Endodermal cell (in vitro differentiated cells): Measurements from ENCODE around the gene GNS. TPM values are rescaled to one million over a fixed set of nuclear protein-coding genes. Genes with fewer than 3 reads are reported as not detected.

Source experiments
- DNase-seq: peaks from one replicate; pipeline ENCODE4 v3.0.0-alpha.2; 2017
- H3K27ac ChIP-seq: 2 replicates; pipeline ENCODE4 v1.5.1; 2013; ENCODE audit warnings: mild to moderate bottlenecking, low read depth, low read length, moderate library complexity
- H3K27me3 ChIP-seq: 2 replicates; pipeline ENCODE4 v1.6.1; 2013; ENCODE audit warnings: mild to moderate bottlenecking, low read length, moderate library complexity; ENCODE audit not compliant: insufficient read depth, control insufficient read depth, poor library complexity, severe bottlenecking
- H3K36me3 ChIP-seq: 2 replicates; pipeline ENCODE4 v1.7.0; 2013; ENCODE audit warnings: mild to moderate bottlenecking, low read length, moderate library complexity; ENCODE audit not compliant: control insufficient read depth, insufficient read depth
- H3K4me1 ChIP-seq: one replicate; pipeline ENCODE4 v1.7.0; 2013; ENCODE audit warnings: low read length; ENCODE audit not compliant: control insufficient read depth, insufficient read depth
- H3K4me3 ChIP-seq: 2 replicates; pipeline ENCODE4 v1.5.1; 2013; ENCODE audit warnings: mild to moderate bottlenecking, low read length, moderate library complexity
- H3K9ac ChIP-seq: 2 replicates; pipeline ENCODE4 v1.6.1; 2013; ENCODE audit warnings: mild to moderate bottlenecking, low read length, moderate library complexity; ENCODE audit not compliant: poor library complexity, severe bottlenecking; ENCODE audit errors: extremely low read depth
- H3K9me3 ChIP-seq: 2 replicates; pipeline ENCODE4 v1.6.1; 2013; ENCODE audit warnings: mild to moderate bottlenecking, low read length, moderate library complexity; ENCODE audit not compliant: control insufficient read depth
- H3K27ac Mint-ChIP-seq: 2 replicates; pipeline ENCODE4 v1.8.0; 2020; ENCODE audit warnings: mixed read lengths
- H3K27me3 Mint-ChIP-seq: 2 replicates; pipeline ENCODE4 v1.8.0; 2021; ENCODE audit warnings: mild to moderate bottlenecking, mixed read lengths; ENCODE audit not compliant: insufficient read depth
- H3K36me3 Mint-ChIP-seq: 2 replicates; pipeline ENCODE4 v1.8.0; 2020; ENCODE audit warnings: low read depth, mixed read lengths
- H3K4me1 Mint-ChIP-seq: 2 replicates; pipeline ENCODE4 v1.8.0; 2020; ENCODE audit warnings: mixed read lengths
- H3K4me3 Mint-ChIP-seq: 2 replicates; pipeline ENCODE4 v1.8.0; 2020; ENCODE audit warnings: mild to moderate bottlenecking, moderate library complexity, mixed read lengths
- H3K9me3 Mint-ChIP-seq: 2 replicates; pipeline ENCODE4 v1.8.0; 2020; ENCODE audit warnings: mild to moderate bottlenecking, mixed read lengths
- CTCF ChIP-seq: fragments of 200-600 bp; sonication (generic); conservative IDR thresholded peaks from 2 replicates; pipeline ENCODE4 v1.5.0; 2021; ENCODE audit warnings: antibody characterized with exemption, mild to moderate bottlenecking
- WGBS, 2 experiments: methylation state at CpG; one replicate each; pipeline versions ENCODE4 v1.1.5 to v1.1.7; 2013; ENCODE audit warnings: missing lambda C conversion rate in 2 of 2, mixed read lengths in 1 of 2; ENCODE audit not compliant: insufficient coverage in 1 of 2, insufficient read length in 1 of 2; 5-methylcytosine and 5-hydroxymethylcytosine counted together
- total RNA-seq, 2 donors: library from RNA; stranded (reverse); fragmentation: NEBNext Ultra II Directional in 1 of 2; extraction: Animal tissue kit (Norgen Biotek cat#: 25700) in 1 of 2; gene quantifications; 2 replicates in 1 of 2; 3 replicates in 1 of 2; pipeline ENCODE4 v1.2.1, GENCODE V29; 2021

Gene GNS
- total RNA-seq, 2 donors from 2014 or later, result 46.4 to 48.1 TPM

DNA sequence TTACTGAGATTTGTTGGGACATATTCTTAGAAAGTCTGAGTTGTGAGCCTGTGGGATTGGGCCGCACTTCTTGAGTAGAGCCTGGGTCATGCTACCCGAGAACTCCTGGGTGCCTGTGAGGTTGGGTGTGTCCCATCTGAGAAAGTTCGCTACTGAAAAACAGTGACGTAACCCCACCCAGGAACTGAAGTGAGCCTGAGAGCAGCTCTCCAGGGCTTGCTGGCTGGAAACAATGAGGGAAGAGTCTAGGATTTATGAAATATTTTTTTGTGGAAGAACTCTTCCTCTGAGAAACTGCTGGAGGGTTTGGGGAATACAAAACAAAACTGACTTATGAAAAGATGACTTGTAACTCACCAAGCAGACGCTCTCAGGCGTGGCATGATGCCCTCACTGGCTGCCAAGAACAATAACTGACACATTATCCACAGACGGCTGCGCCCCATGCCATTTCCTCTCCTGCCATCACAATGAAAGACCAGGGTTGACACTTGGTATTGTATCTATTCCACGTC lies 79.7 kb downstream of the GNS start:
- whole genome bisulfite sequencing, 2 experiments, result 93 to 94% methylated on average over 6 to 9 of the region's 9 CpGs
- DNase-seq, result no peak
- Histone ChIP-seq H3K36me3 (peaks cover under 1% of the 10 kb centered on the region), H3K4me3 (no peak overlapping the region), H3K27me3 (no peaks in the 10 kb centered on the region), H3K4me1 (peaks cover 19% of the 10 kb centered on the region), H3K27ac (peak overlapping the region; percentile 33), H3K9ac (no peak overlapping the region), H3K9me3 (no peaks in the 10 kb centered on the region)
- H3K27ac Mint-ChIP-seq, result peak overlapping the region; percentile 1
- no peak for TF ChIP-seq CTCF
- H3K27me3 Mint-ChIP-seq, result no peaks in the 10 kb centered on the region
- no peak overlapping the region for H3K4me3 Mint-ChIP-seq
- H3K36me3 Mint-ChIP-seq, result peaks cover 5% of the 10 kb centered on the region
- H3K4me1 Mint-ChIP-seq, result peaks cover 54% of the 10 kb centered on the region
- no peaks in the 10 kb centered on the region for H3K9me3 Mint-ChIP-seq

DNA sequence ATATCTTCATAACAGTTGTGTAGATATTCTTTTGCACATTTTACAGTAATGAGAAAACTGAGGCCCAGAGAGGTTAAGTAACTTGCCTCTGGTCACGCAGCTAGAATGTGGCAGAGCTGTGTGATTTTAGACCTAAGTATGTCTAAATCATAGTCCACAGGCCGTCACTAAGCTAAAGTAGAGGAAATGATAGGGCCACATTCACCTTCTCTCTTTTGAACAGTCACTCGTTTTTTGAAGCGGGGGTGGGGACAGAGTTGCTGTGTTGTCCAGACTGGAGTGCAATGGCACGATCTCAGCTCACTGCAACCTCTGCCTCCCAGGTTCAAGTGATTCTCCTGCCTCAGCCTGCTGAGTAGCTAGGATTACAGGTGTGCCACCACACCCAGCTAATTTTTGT lies 80.4 kb downstream of the GNS start:
- 93 to 96% methylated on average over 5 of the region's 5 CpGs for WGBS, 2 experiments
- Histone ChIP-seq H3K9ac (no peak overlapping the region), H3K27me3 (no peaks in the 10 kb centered on the region), H3K9me3 (no peaks in the 10 kb centered on the region), H3K27ac (no peak overlapping the region), H3K4me1 (peaks cover 26% of the 10 kb centered on the region), H3K36me3 (no peaks in the 10 kb centered on the region), H3K4me3 (no peak overlapping the region)
- no peak for TF ChIP-seq CTCF
- no peaks in the 10 kb centered on the region for H3K36me3 Mint-ChIP-seq
- DNase-seq, result no peak
- H3K27me3 Mint-ChIP-seq, result no peaks in the 10 kb centered on the region
- no peaks in the 10 kb centered on the region for H3K9me3 Mint-ChIP-seq
- peaks cover 57% of the 10 kb centered on the region for H3K4me1 Mint-ChIP-seq
- H3K27ac Mint-ChIP-seq, result no peak overlapping the region
- H3K4me3 Mint-ChIP-seq, result no peak overlapping the region

DNA sequence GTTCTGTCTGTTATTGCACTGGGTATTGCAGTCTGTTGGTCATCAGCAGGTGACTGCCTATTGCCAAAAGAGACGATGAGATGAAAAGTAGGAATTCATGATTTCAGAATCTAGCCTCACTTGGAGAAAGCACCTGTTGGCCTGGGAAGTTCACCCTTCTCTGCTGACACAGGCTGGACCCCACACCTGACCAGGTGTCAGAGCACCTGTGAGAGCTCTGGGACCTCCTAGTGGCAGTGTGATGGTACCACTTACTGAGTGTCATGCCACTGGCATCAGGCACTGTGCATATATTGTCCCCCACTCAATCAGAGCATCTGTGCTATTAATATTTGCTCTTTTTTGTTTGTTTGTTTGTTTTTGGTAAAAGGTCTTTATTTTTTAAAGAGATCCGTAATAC lies 81.0 kb downstream of the GNS start:
- Histone ChIP-seq H3K4me1 (peaks cover 27% of the 10 kb centered on the region), H3K27ac (no peak overlapping the region), H3K9ac (no peak overlapping the region), H3K27me3 (no peaks in the 10 kb centered on the region), H3K4me3 (no peak overlapping the region), H3K36me3 (no peaks in the 10 kb centered on the region), H3K9me3 (no peaks in the 10 kb centered on the region)
- Mint-ChIP-seq H3K27me3 (no peaks in the 10 kb centered on the region), H3K36me3 (no peaks in the 10 kb centered on the region), H3K9me3 (no peaks in the 10 kb centered on the region), H3K4me3 (no peak overlapping the region), H3K27ac (no peak overlapping the region), H3K4me1 (peaks cover 57% of the 10 kb centered on the region)
- DNase-seq, result peak; percentile 73
- 90 to 94% methylated on average over 1 of the region's 2 CpGs for WGBS, 2 experiments
- TF ChIP-seq CTCF, result peak; percentile 76
